ENCODE results near the gene LZTS3. TPM values are rescaled to one million over a fixed set of nuclear protein-coding genes. Genes with fewer than 3 reads are reported as not detected.
A peak's percentile ranks its signal among the peaks of the same experiment; 100 is the strongest.

Gene LZTS3
- total and polyA plus RNA-seq, 2 of the 13 experiments (the other 11 are each of a cell fraction or from before 2014, with no cell fraction given): 10.1 to 31.3 TPM

- TF ChIP-seq HNF1B (CRISPR knock-in tag; IDR thresholded peaks at IDR 0.05): peak; percentile 24; the same call in 1 of the 2 replicates
- TF ChIP-seq ZNF850 (CRISPR knock-in tag; conservative IDR thresholded peaks at IDR 0.05): peak; percentile 81; the same call in 1 of the 2 replicates
- peak; percentile 8; the same call in 1 of the 2 replicates for TF ChIP-seq ZBTB26 (CRISPR knock-in tag; IDR thresholded peaks at IDR 0.05; ENCODE audit: borderline replicate concordance)
- no peak for TF ChIP-seq ZFP41 (CRISPR knock-in tag; IDR thresholded peaks at IDR 0.05; ENCODE audit: borderline replicate concordance)
- no peak for TF ChIP-seq E2F2 (CRISPR knock-in tag; IDR thresholded peaks at IDR 0.05; ENCODE audit: borderline replicate concordance)
- no peak; the same call in 1 of the 2 replicates for TF ChIP-seq CAMTA2 (CRISPR knock-in tag; IDR thresholded peaks at IDR 0.05; ENCODE audit: borderline replicate concordance)
- TF ChIP-seq TRIM24 (CRISPR knock-in tag; IDR thresholded peaks at IDR 0.05): no peak
- TF ChIP-seq POLR2AphosphoS2 (IDR thresholded peaks at IDR 0.05; ENCODE audit: low read depth, low read length): 0 out of 2 replicates have a peak, but pooled peaks have one; percentile 41
- TF ChIP-seq ZNF639 (CRISPR knock-in tag; conservative IDR thresholded peaks at IDR 0.05): 0 out of 2 replicates have a peak, but pooled peaks have one; percentile 12
- peak; percentile 27; the same call in 1 of the 2 replicates for TF ChIP-seq ZC3H4 (CRISPR knock-in tag; IDR thresholded peaks at IDR 0.05; ENCODE audit: borderline replicate concordance)
- peak; percentile 65; the same call in 1 of the 2 replicates for TF ChIP-seq ZNF83 (CRISPR knock-in tag; IDR thresholded peaks at IDR 0.05; ENCODE audit: borderline replicate concordance)
- TF ChIP-seq ZNF558 (CRISPR knock-in tag; IDR thresholded peaks at IDR 0.05; ENCODE audit: borderline replicate concordance): no peak
- no peak for TF ChIP-seq PCBP1 (IDR thresholded peaks at IDR 0.05; ENCODE audit: borderline replicate concordance, low read depth, low read length)
- TF ChIP-seq PAXIP1 (CRISPR knock-in tag; conservative IDR thresholded peaks at IDR 0.05): no peak
- no peak for TF ChIP-seq ZNF652 (CRISPR knock-in tag; IDR thresholded peaks at IDR 0.05; ENCODE audit: borderline replicate concordance, low read depth)
- TF ChIP-seq DR1 (CRISPR knock-in tag; IDR thresholded peaks at IDR 0.05): peak; percentile 33; the same call in 1 of the 2 replicates
- TF ChIP-seq ZNF547 (CRISPR knock-in tag; IDR thresholded peaks at IDR 0.05): no peak; the same call in none of the 2 replicates
Measured at GRCh38 chr20:3172126-3172932, 1.0 kb downstream of the LZTS3 start (continued).
